CD14-positive monocyte (primary cell): Measurements from ENCODE around the gene DDX17. TPM values are rescaled to one million over a fixed set of nuclear protein-coding genes. Genes with fewer than 3 reads are reported as not detected.

Source experiments
- DNase-seq, 3 donors: peaks; one replicate each; pipeline ENCODE4 v3.0.0-alpha.2; 2011 to 2022
- H2AFZ ChIP-seq: 2 replicates; pipeline ENCODE4 v1.6.0; 2012; ENCODE audit warnings: mild to moderate bottlenecking, low read depth, low read length, inconsistent platforms; ENCODE audit not compliant: insufficient read depth, poor library complexity, severe bottlenecking
- H3K27ac ChIP-seq, 2 donors: 1 replicate in 1 of 2; 2 replicates in 1 of 2; pipeline ENCODE4 v1.5.1; 2012 to 2013; ENCODE audit warnings: low read length in 2 of 2, control low read depth in 1 of 2, inconsistent platforms in 1 of 2, low read depth in 1 of 2, mild to moderate bottlenecking in 1 of 2
- H3K27me3 ChIP-seq, 2 donors: one replicate each; pipeline versions ENCODE4 v1.6.0 to v1.6.1; 2011 to 2013; ENCODE audit warnings: low read length in 2 of 2; ENCODE audit not compliant: control insufficient read depth in 2 of 2, insufficient read depth in 2 of 2
- H3K36me3 ChIP-seq, 2 donors: replicated peaks in 1 of 2; 1 replicate in 1 of 2; 2 replicates in 1 of 2; pipeline versions ENCODE4 v1.5.1 to v1.6.1; 2012 to 2013; ENCODE audit warnings: low read length in 2 of 2, control low read depth in 1 of 2, inconsistent platforms in 1 of 2, mild to moderate bottlenecking in 1 of 2; ENCODE audit not compliant: insufficient read depth in 2 of 2, control insufficient read depth in 1 of 2
- H3K4me1 ChIP-seq, 2 donors: 1 replicate in 1 of 2; 2 replicates in 1 of 2; pipeline versions ENCODE4 v1.5.1 to v1.6.1; 2012 to 2013; ENCODE audit warnings: low read length in 2 of 2, control low read depth in 1 of 2, inconsistent platforms in 1 of 2, mild to moderate bottlenecking in 1 of 2, moderate library complexity in 1 of 2; ENCODE audit not compliant: insufficient read depth in 2 of 2, control insufficient read depth in 1 of 2
- H3K4me2 ChIP-seq: replicated peaks from 2 replicates; pipeline ENCODE3; 2012; ENCODE audit warnings: low read length, moderate library complexity, mild to moderate bottlenecking; ENCODE audit not compliant: poor library complexity, severe bottlenecking; ENCODE audit errors: extremely low read depth
- H3K4me3 ChIP-seq, 3 experiments: fragments of 200-600 bp in 1 of 3; sonication (generic) in 1 of 3; replicated peaks in 1 of 3; 1 replicate in 2 of 3; 2 replicates in 1 of 3; pipeline ENCODE4 v1.5.1; 2011 to 2013; ENCODE audit warnings: low read length in 3 of 3, mild to moderate bottlenecking in 3 of 3, control low read depth in 2 of 3, low read depth in 2 of 3, inconsistent platforms in 1 of 3, moderate library complexity in 1 of 3
- H3K79me2 ChIP-seq: 2 replicates; pipeline ENCODE4 v1.6.0; 2012; ENCODE audit warnings: mild to moderate bottlenecking, control low read depth, inconsistent platforms, low read length, moderate library complexity; ENCODE audit not compliant: insufficient read depth
- H3K9ac ChIP-seq: 2 replicates; pipeline ENCODE4 v1.6.0; 2017; ENCODE audit warnings: low read length, mild to moderate bottlenecking; ENCODE audit not compliant: insufficient read depth, poor library complexity, severe bottlenecking
- H3K9me3 ChIP-seq, 2 donors: replicated peaks in 1 of 2; 1 replicate in 1 of 2; 2 replicates in 1 of 2; pipeline versions ENCODE4 v1.5.1 to v1.6.1; 2012 to 2013; ENCODE audit warnings: low read length in 2 of 2, control low read depth in 1 of 2; ENCODE audit not compliant: control insufficient read depth in 1 of 2, insufficient read depth in 1 of 2
- H4K20me1 ChIP-seq: 2 replicates; pipeline ENCODE4 v1.6.0; 2012; ENCODE audit warnings: mild to moderate bottlenecking, low read length, control low read depth, moderate library complexity; ENCODE audit not compliant: insufficient read depth
- H3K27ac Mint-ChIP-seq, 7 donors: one replicate each; pipeline ENCODE4 v1.8.0; 2020; ENCODE audit warnings: mild to moderate bottlenecking in 7 of 7, mixed read lengths in 7 of 7, moderate library complexity in 6 of 7, inconsistent platforms in 2 of 7
- H3K27me3 Mint-ChIP-seq, 3 donors: one replicate each; pipeline ENCODE4 v1.8.0; 2021 to 2022; ENCODE audit warnings: low read depth in 3 of 3, mild to moderate bottlenecking in 3 of 3, mixed read lengths in 3 of 3, moderate library complexity in 3 of 3, inconsistent platforms in 1 of 3
- H3K36me3 Mint-ChIP-seq, 2 donors: one replicate each; pipeline ENCODE4 v1.8.0; 2020; ENCODE audit warnings: mixed read lengths in 2 of 2, inconsistent platforms in 1 of 2, mild to moderate bottlenecking in 1 of 2
- H3K4me1 Mint-ChIP-seq: one replicate; pipeline ENCODE4 v1.8.0; 2020; ENCODE audit warnings: mild to moderate bottlenecking, mixed read lengths
- H3K4me3 Mint-ChIP-seq, 2 donors: one replicate each; pipeline ENCODE4 v1.8.0; 2020; ENCODE audit warnings: mild to moderate bottlenecking in 2 of 2, mixed read lengths in 2 of 2, moderate library complexity in 1 of 2
- H3K9me3 Mint-ChIP-seq, 7 donors: one replicate each; pipeline ENCODE4 v1.8.0; 2020 to 2022; ENCODE audit warnings: mixed read lengths in 7 of 7, mild to moderate bottlenecking in 6 of 7, moderate library complexity in 6 of 7, inconsistent platforms in 2 of 7
- CTCF ChIP-seq: fragments of 200-600 bp; IDR thresholded peaks from one replicate; pipeline ENCODE4 v1.8.0; 2022; ENCODE audit warnings: antibody characterized with exemption, mild to moderate bottlenecking
- WGBS: methylation state at CpG from one replicate; pipeline ENCODE4 v1.1.5; 2013; ENCODE audit warnings: missing lambda C conversion rate; ENCODE audit not compliant: insufficient coverage; 5-methylcytosine and 5-hydroxymethylcytosine counted together
- intact Hi-C, 2 donors: fragments of 100-400 bp; cut with micrococcal nuclease; formaldehyde crosslinking; loops; one replicate each; pipeline versions ENCODE4 v1.15.0 to v1.15.1; 2023
- polyA plus RNA-seq, 3 donors: library from polyadenylated mRNA; depleted of rRNA in 1 of 3; unstranded in 2 of 3; stranded (reverse) in 1 of 3; fragments of 300-500 nt in 2 of 3; fragments of >200 nt in 1 of 3; fragmentation: Illumina TruSeq in 2 of 3; gene quantifications; 1 replicate in 2 of 3; 2 replicates in 1 of 3; pipeline ENCODE4 v1.2.3, GENCODE V29; 2012 to 2021

The DDX17 gene
- polyA plus RNA-seq, 3 donors = 31.4 to 434 (median 36.3) TPM

DNA sequence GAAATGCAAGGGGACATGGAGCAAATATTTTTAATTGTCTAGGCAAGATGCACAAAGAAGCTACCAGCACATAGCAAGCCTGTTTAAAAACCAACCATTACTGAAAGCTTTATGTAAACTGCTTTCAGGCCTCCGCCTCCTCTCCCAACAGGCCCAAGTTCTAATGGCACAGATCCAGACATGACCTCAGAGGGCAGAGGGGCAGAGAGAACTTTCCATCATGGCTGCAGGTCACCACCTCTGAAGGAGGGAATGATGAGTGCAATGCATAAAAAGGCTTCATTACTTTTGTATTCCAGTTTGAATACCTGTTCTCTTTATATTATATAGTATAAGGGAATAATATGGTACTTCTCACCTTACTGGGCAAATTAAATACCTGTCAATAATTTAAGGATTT lies 15.2 kb downstream of the DDX17 start:
- TF ChIP-seq CTCF = no peak
- intact Hi-C loops = no loop called here
- Mint-ChIP-seq H3K9me3 (no peaks in the 10 kb centered on the region), H3K4me3 (no peak overlapping the region), H3K4me1 (no peaks in the 10 kb centered on the region), H3K36me3 (peaks cover 85 to 97% of the 10 kb centered on the region in 2 donors), H3K27ac (peak overlapping the region in 4 of 7 donors; percentile 2 to 65 (median 30)), H3K27me3 (no peaks in the 10 kb centered on the region)
- H3K27me3 ChIP-seq = no peaks in the 10 kb centered on the region
- H3K4me1 ChIP-seq = no peaks in the 10 kb centered on the region
- H3K9ac ChIP-seq = no peak overlapping the region
- H3K4me2 ChIP-seq = no peak overlapping the region
- no CpG with 5 or more reads among the region's 1 CpG for WGBS
- H2AFZ ChIP-seq = no peak overlapping the region
- peak overlapping the region in 1 of 2 donors; percentile 34 for H3K27ac ChIP-seq
- H3K36me3 ChIP-seq = peaks cover 95 to 100% of the 10 kb centered on the region in 2 donors
- no peak for DNase-seq
- H3K79me2 ChIP-seq = peaks cover 40% of the 10 kb centered on the region
- H3K9me3 ChIP-seq = no peaks in the 10 kb centered on the region
- H4K20me1 ChIP-seq = peaks cover 100% of the 10 kb centered on the region
- no peak overlapping the region for H3K4me3 ChIP-seq

DNA sequence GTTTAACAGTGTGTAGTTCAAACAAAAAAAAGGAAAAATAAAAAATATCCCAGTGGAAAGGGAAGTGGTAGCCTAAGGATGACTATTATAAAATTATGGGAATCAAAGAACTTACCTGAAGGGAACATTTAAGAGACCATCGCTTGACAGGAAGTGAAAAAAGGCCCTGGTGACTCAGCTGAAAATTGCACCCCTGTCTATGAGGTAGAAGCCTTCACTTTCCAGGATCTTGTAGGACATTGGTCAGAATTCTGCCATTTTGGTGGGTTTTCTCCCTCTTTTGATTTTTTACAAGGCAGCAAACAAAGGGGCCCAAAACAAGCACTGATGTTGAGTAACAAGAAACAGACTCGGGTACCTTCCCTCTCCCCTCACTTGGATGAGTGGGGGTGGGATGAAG lies 15.6 kb downstream of the DDX17 start:
- H3K36me3 ChIP-seq = peaks cover 94 to 100% of the 10 kb centered on the region in 2 donors
- H3K27me3 Mint-ChIP-seq = no peaks in the 10 kb centered on the region
- peaks cover 100% of the 10 kb centered on the region for H4K20me1 ChIP-seq
- H3K27me3 ChIP-seq = no peaks in the 10 kb centered on the region
- DNase-seq = no peak
- no peak overlapping the region for H3K4me2 ChIP-seq
- H3K4me1 ChIP-seq = no peaks in the 10 kb centered on the region
- H3K9ac ChIP-seq = no peak overlapping the region
- no peaks in the 10 kb centered on the region for H3K9me3 ChIP-seq
- peak overlapping the region in 5 of 7 donors; percentile 2 to 65 (median 13) for H3K27ac Mint-ChIP-seq
- no peak overlapping the region for H3K4me3 ChIP-seq
- no peak for TF ChIP-seq CTCF
- H3K4me1 Mint-ChIP-seq = no peaks in the 10 kb centered on the region
- H2AFZ ChIP-seq = no peak overlapping the region
- H3K79me2 ChIP-seq = peaks cover 39% of the 10 kb centered on the region
- H3K4me3 Mint-ChIP-seq = no peak overlapping the region
- no peaks in the 10 kb centered on the region for H3K9me3 Mint-ChIP-seq
- H3K27ac ChIP-seq = peak overlapping the region in 1 of 2 donors; percentile 34
- intact Hi-C loops = no loop called here
- WGBS = no CpG with 5 or more reads among the region's 2 CpGs
- H3K36me3 Mint-ChIP-seq = peaks cover 85 to 97% of the 10 kb centered on the region in 2 donors
